Measurements from ENCODE around the gene ATP8A2.

GRCh38 chr13:25761041-25761440 is 389.3 kb downstream of the ATP8A2 start:
- no peak for TF ChIP-seq CTCF (IDR thresholded peaks at IDR 0.05; ENCODE audit: low read length)
- TF ChIP-seq EZH2 (optimal IDR thresholded peaks at IDR 0.05; ENCODE audit: low read depth, low read length), result no peak

Measured in MM.1S (cell line).